Measurements from ENCODE around the gene MTCH2.

GRCh38 chr11:47688991-47689390 lies 46.6 kb upstream of the MTCH2 start:
- TF ChIP-seq CTCF (conservative IDR thresholded peaks at IDR 0.05 in 1 of 2, IDR thresholded peaks at IDR 0.05 in 1 of 2; ENCODE audit: extremely low read depth in 1 of 2, insufficient read depth in 1 of 2, low read depth in 1 of 2, low read length in 2 of 2) (no peak), EZH2 (IDR thresholded peaks at IDR 0.05; ENCODE audit: borderline replicate concordance, low read length) (no peak)
